Adrenal gland (tissue), 12 donors: ENCODE measurements around the gene AFAP1. TPM values are rescaled to one million over a fixed set of nuclear protein-coding genes. Genes with fewer than 3 reads are reported as not detected.

Experiments used
- DNase-seq, 7 donors: peaks; one replicate each; pipeline ENCODE4 v3.0.0-alpha.2; 2019 to 2020
- H3K27ac ChIP-seq, 5 donors: fragments of 200-600 bp; sonication (generic) in 4 of 5; 1 replicate in 3 of 5; 2 replicates in 2 of 5; pipeline versions ENCODE4 v1.5.1 to v1.8.0; 2016 to 2020; ENCODE audit warnings: mild to moderate bottlenecking in 1 of 5
- H3K27me3 ChIP-seq: fragments of 200-600 bp; 2 replicates; pipeline ENCODE4 v1.8.0; 2021
- H3K36me3 ChIP-seq, 2 donors: fragments of 200-600 bp; replicated peaks in 1 of 2; 1 replicate in 1 of 2; 2 replicates in 1 of 2; pipeline versions ENCODE4 v1.5.1 to v1.8.0; 2018 to 2022
- H3K4me1 ChIP-seq, 2 donors: fragments of 200-600 bp; replicated peaks in 1 of 2; 1 replicate in 1 of 2; 2 replicates in 1 of 2; pipeline versions ENCODE4 v1.5.1 to v1.8.0; 2018 to 2021
- H3K4me3 ChIP-seq, 4 donors: fragments of 200-600 bp; sonication (generic) in 3 of 4; one replicate each; pipeline ENCODE4 v1.5.1; 2016 to 2018
- H3K9me3 ChIP-seq, 3 donors: fragments of 200-600 bp; sonication (generic) in 1 of 3; replicated peaks in 1 of 3; 1 replicate in 2 of 3; 2 replicates in 1 of 3; pipeline versions ENCODE4 v1.5.1 to v1.8.0; 2016 to 2021
- CTCF ChIP-seq, 6 experiments: fragments of 450-650 bp in 4 of 6; fragments of 200-600 bp in 2 of 6; sonication (generic) in 1 of 6; IDR thresholded peaks; 1 replicate in 5 of 6; 2 replicates in 1 of 6; pipeline versions ENCODE4 v1.5.1 to v1.8.0; 2016 to 2021; ENCODE audit warnings: antibody characterized with exemption in 6 of 6, mild to moderate bottlenecking in 2 of 6, moderate library complexity in 1 of 6
- POLR2A ChIP-seq, 2 donors: fragments of 450-650 bp; IDR thresholded peaks; one replicate each; pipeline ENCODE4 v1.6.1; 2017; ENCODE audit warnings: antibody characterized with exemption in 2 of 2, mild to moderate bottlenecking in 2 of 2, moderate library complexity in 1 of 2
- WGBS, 4 donors: extraction: QIAGEN DNeasy Blood & Tissue Kit in 2 of 4; methylation state at CpG; one replicate each; pipeline versions ENCODE4 v1.1.5 to v1.1.7; 2013 to 2017; 5-methylcytosine and 5-hydroxymethylcytosine counted together
- intact Hi-C, 2 donors: fragments of 100-400 bp; cut with DNase I; formaldehyde crosslinking; loops; one replicate each; pipeline versions ENCODE4 v1.14.1 to v1.15.0; 2022 to 2023
- polyA plus RNA-seq, 3 donors: library from polyadenylated mRNA; stranded (reverse); fragments of 200-250 nt in 2 of 3; fragments of 350-450 nt in 1 of 3; fragmentation: Illumina TruSeq in 1 of 3; extraction: RNeasy Lipid Tissue Mini Kit (QIAGEN cat#74804) in 1 of 3; gene quantifications; one replicate each; pipeline ENCODE4 v1.2.3, GENCODE V29; 2013 to 2014
- total RNA-seq, 9 donors: library from RNA; depleted of rRNA in 4 of 9; stranded (reverse); fragments of >200 nt in 4 of 9; fragments of 120-200 nt in 1 of 9; fragmentation: NEBNext Ultra II Directional in 1 of 9; extraction: Animal tissue kit (Norgen Biotek cat#: 25700) in 1 of 9; gene quantifications; one replicate each; pipeline versions ENCODE4 v1.1.0 to v1.2.4, GENCODE V29; 2013 to 2023
- donor health status: healthy with polysubstance abuse.
- donor health status: Bipolar disorder and iron deficiency.
- donor health status: DM: yes; HTN: yes; CAD: no.
- donor health status: DM: no; HTN: no; CAD: no.
- donor health status: DM: no; HTN: no; CAD: no.
- donor health status: DM: yes; HTN: yes; CAD: no.

The AFAP1 gene
- total and polyA plus RNA-seq, 12 donors: 3.3 to 16.1 (median 9.8) TPM

- Histone ChIP-seq H3K4me3 (no peak overlapping the region), H3K27ac (no peak overlapping the region), H3K9me3 (no peaks in the 10 kb centered on the region), H3K27me3 (no peaks in the 10 kb centered on the region), H3K4me1 (no peaks in the 10 kb centered on the region), H3K36me3 (no peaks in the 10 kb centered on the region)
- no peak for DNase-seq
- intact Hi-C loops: no loop called here
- WGBS, 4 donors: 74 to 77% (median 76%) methylated on average over 15 to 31 of the region's 31 CpGs
- no peak for TF ChIP-seq CTCF (IDR thresholded peaks at IDR 0.05)
- no peak for TF ChIP-seq POLR2A (IDR thresholded peaks at IDR 0.05)
Observed at GRCh38 chr4:7736436-7737267, 203.0 kb downstream of the AFAP1 start.

- Histone ChIP-seq H3K4me3 (no peak overlapping the region), H3K27ac (no peak overlapping the region), H3K4me1 (no peaks in the 10 kb centered on the region), H3K27me3 (no peaks in the 10 kb centered on the region), H3K36me3 (no peaks in the 10 kb centered on the region), H3K9me3 (no peaks in the 10 kb centered on the region)
- intact Hi-C loops: no loop called here
- TF ChIP-seq POLR2A (IDR thresholded peaks at IDR 0.05) (no peak), CTCF (IDR thresholded peaks at IDR 0.05) (no peak)
- WGBS, 4 donors: 87 to 94% (median 88%) methylated on average over 6 to 8 of the region's 8 CpGs; no CpG with 5 or more reads in 1 of the 4 donors
- no peak for DNase-seq
Observed at GRCh38 chr4:7735961-7736360, 203.7 kb downstream of the AFAP1 start.

- Histone ChIP-seq H3K36me3 (no peaks in the 10 kb centered on the region), H3K27me3 (no peaks in the 10 kb centered on the region)
- WGBS, 4 donors: 92 to 100% (median 95%) methylated on average over 5 of the region's 5 CpGs
Observed at GRCh38 chr4:7735395-7735794, 204.3 kb downstream of the AFAP1 start.

More at GRCh38 chr4:7735395-7735794, 204.3 kb downstream of the AFAP1 start:
- intact Hi-C loops: no loop called here
- Histone ChIP-seq H3K27ac (no peak overlapping the region), H3K9me3 (no peaks in the 10 kb centered on the region), H3K4me3 (no peak overlapping the region), H3K4me1 (no peaks in the 10 kb centered on the region)
- DNase-seq: no peak
- TF ChIP-seq CTCF (IDR thresholded peaks at IDR 0.05): no peak
- TF ChIP-seq POLR2A (IDR thresholded peaks at IDR 0.05): no peak
